Endothelial cell of umbilical vein (primary cell): ENCODE measurements around the gene MBD6. TPM values are rescaled to one million over a fixed set of nuclear protein-coding genes. Genes with fewer than 3 reads are reported as not detected.

ENCODE experiments used
- BruUV-seq: library from RNA; stranded (reverse); fragments of 400-500 nt; replicated peaks from 2 replicates; lab custom pipeline; 2021; lab: Mats Ljungman, UMichigan
- CTCF ChIA-PET: fragments of 300-600, 350-600 bp; sonication (Branson Sonifier 250); formaldehyde crosslinking; loops from one replicate; lab custom pipeline; 2021; ENCODE audit warnings: antibody characterized with exemption, inconsistent platforms; lab: Charles Lee
- POLR2A ChIA-PET: fragments of 300-600, 350-600 bp; sonication (Branson Sonifier 250); formaldehyde crosslinking; loops from one replicate; lab custom pipeline; 2021; ENCODE audit warnings: antibody characterized with exemption, inconsistent platforms; lab: Charles Lee
- DNase-seq: peaks from one replicate; pipeline ENCODE4 v3.0.0-alpha.2; 2011; ENCODE audit warnings: low read depth, low spot score
- FAIRE-seq: peaks from 2 replicates; lab custom pipeline; 2011; peaks lifted over from hg19 to GRCh38; lab: Jason Lieb, UNC
- H2AFZ ChIP-seq: 2 replicates; pipeline ENCODE4 v1.6.0; 2012; ENCODE audit warnings: low read depth, low read length, control low read depth, inconsistent platforms
- H3K27ac ChIP-seq: 2 replicates; pipeline ENCODE4 v1.5.1; 2011; ENCODE audit warnings: low read depth, mild to moderate bottlenecking, control low read depth, low read length, moderate library complexity; ENCODE audit not compliant: insufficient read depth
- H3K27me3 ChIP-seq, 2 experiments: 2 replicates each; pipeline versions ENCODE4 v1.6.0 to v1.6.1; 2011; ENCODE audit warnings: low read length in 2 of 2, mixed read lengths in 1 of 2; ENCODE audit not compliant: control insufficient read depth in 2 of 2, insufficient read depth in 2 of 2
- H3K36me3 ChIP-seq, 2 experiments: 2 replicates in 1 of 2; 3 replicates in 1 of 2; pipeline ENCODE4 v1.5.1; 2011; ENCODE audit warnings: low read length in 2 of 2, mild to moderate bottlenecking in 1 of 2, moderate library complexity in 1 of 2; ENCODE audit not compliant: control insufficient read depth in 2 of 2, insufficient read depth in 2 of 2; ENCODE audit errors: extremely low read depth in 1 of 2
- H3K4me1 ChIP-seq: 3 replicates; pipeline ENCODE4 v1.5.1; 2011; ENCODE audit warnings: mild to moderate bottlenecking, low read length; ENCODE audit not compliant: control insufficient read depth, insufficient read depth; ENCODE audit errors: extremely low read depth
- H3K4me2 ChIP-seq: 2 replicates; pipeline ENCODE4 v1.6.1; 2011; ENCODE audit warnings: low read length, control low read depth, mixed read lengths; ENCODE audit not compliant: insufficient read depth
- H3K4me3 ChIP-seq, 3 experiments: fragments of 200-600 bp in 1 of 3; sonication (generic), shearing (Covaris generic) in 1 of 3; replicated peaks in 1 of 3; 2 replicates each; pipeline ENCODE4 v1.5.1; 2011 to 2016; ENCODE audit warnings: control low read depth in 3 of 3, low read length in 3 of 3, mild to moderate bottlenecking in 2 of 3, inconsistent platforms in 1 of 3, low read depth in 1 of 3, moderate library complexity in 1 of 3; ENCODE audit not compliant: insufficient read depth in 1 of 3
- H3K79me2 ChIP-seq: 2 replicates; pipeline ENCODE4 v1.6.0; 2012; ENCODE audit warnings: low read length, inconsistent platforms; ENCODE audit not compliant: control insufficient read depth, insufficient read depth
- H3K9ac ChIP-seq: replicated peaks from 2 replicates; pipeline ENCODE3; 2011; ENCODE audit warnings: low read length, control low read depth; ENCODE audit not compliant: insufficient read depth; ENCODE audit errors: extremely low read depth
- H3K9me1 ChIP-seq: replicated peaks from 3 replicates; pipeline ENCODE4 v1.6.0; 2011; ENCODE audit warnings: mild to moderate bottlenecking, low read length; ENCODE audit not compliant: control insufficient read depth, insufficient read depth; ENCODE audit errors: extremely low read depth
- H3K9me3 ChIP-seq: replicated peaks from 2 replicates; pipeline ENCODE4 v1.5.1; 2012; ENCODE audit warnings: low read length, inconsistent platforms; ENCODE audit not compliant: control insufficient read depth, insufficient read depth
- H4K20me1 ChIP-seq: replicated peaks from 2 replicates; pipeline ENCODE3; 2011; ENCODE audit warnings: mild to moderate bottlenecking, low read length; ENCODE audit not compliant: control insufficient read depth, insufficient read depth; ENCODE audit errors: extremely low read depth
- EZH2 ChIP-seq: IDR thresholded peaks from 2 replicates; pipeline ENCODE4 v1.6.1; 2012; ENCODE audit warnings: borderline replicate concordance, low read depth, mild to moderate bottlenecking, moderate library complexity, low read length, inconsistent platforms; ENCODE audit not compliant: severe bottlenecking
- FOS ChIP-seq: IDR thresholded peaks from 2 replicates; pipeline ENCODE4 v1.6.1; 2011; ENCODE audit warnings: mild to moderate bottlenecking, low read length, moderate library complexity, borderline replicate concordance; ENCODE audit not compliant: insufficient read depth
- GATA2 ChIP-seq: IDR thresholded peaks from 2 replicates; pipeline ENCODE4 v1.7.0; 2011; ENCODE audit warnings: low read depth, mild to moderate bottlenecking, moderate library complexity, mixed read lengths, low read length; ENCODE audit not compliant: insufficient read length, insufficient read depth
- JUN ChIP-seq: IDR thresholded peaks from 2 replicates; pipeline ENCODE4 v1.6.1; 2011; ENCODE audit warnings: borderline replicate concordance, low read depth; ENCODE audit not compliant: insufficient read length, insufficient read depth
- POLR2AphosphoS5 ChIP-seq: IDR thresholded peaks from 2 replicates; pipeline ENCODE4 v1.6.1; 2012; ENCODE audit warnings: low read depth, mild to moderate bottlenecking, control low read depth, low read length, moderate library complexity; ENCODE audit not compliant: insufficient read depth
- dilution Hi-C: fragments of 300-500 bp; cut with MboI; formaldehyde crosslinking; loops from one replicate; pipeline ENCODE4 v1.15.0; 2019; ENCODE audit warnings: low sequenced_read_pairs; ENCODE audit not compliant: extremely low pct_ligation_motif_present
- intact Hi-C: fragments of 100-400 bp; cut with micrococcal nuclease; formaldehyde crosslinking; loops from one replicate; pipeline ENCODE4 v1.10.0; 2022
- polyA plus RNA-seq, 4 experiments: library from polyadenylated mRNA; depleted of rRNA in 3 of 4; stranded (reverse) in 3 of 4; unstranded in 1 of 4; fragments of >200 nt; gene quantifications; 2 replicates each; pipeline versions ENCODE4 v1.2.1 to v1.2.3, GENCODE V29; 2011 to 2012; ENCODE audit warnings: missing spikeins in 1 of 4
- total RNA-seq: library from RNA; stranded (reverse); gene quantifications from 2 replicates; pipeline ENCODE4 v1.2.3, GENCODE V29; 2021
- TF ChIP-seq, protein P1 (sequence below), 2 donors: IDR thresholded peaks; 1 replicate in 1 of 2; 2 replicates in 1 of 2; pipeline ENCODE4 v1.5.1; 2011; ENCODE audit warnings: low read length in 2 of 2, mild to moderate bottlenecking in 2 of 2, moderate library complexity in 2 of 2, control low read depth in 1 of 2, inconsistent platforms in 1 of 2, low read depth in 1 of 2; ENCODE audit not compliant: insufficient read depth in 1 of 2; ENCODE audit errors: extremely low read depth in 1 of 2
- TF ChIP-seq, protein P2 (sequence below): IDR thresholded peaks from 2 replicates; pipeline ENCODE4 v1.6.1; 2011; ENCODE audit not compliant: insufficient read depth, insufficient read length

Gene MBD6
- total and polyA plus RNA-seq, 2 donors (not counting 3 experiments of a cell fraction or from before 2014, with no cell fraction given), result 10.6 to 95.2 TPM

DNA sequence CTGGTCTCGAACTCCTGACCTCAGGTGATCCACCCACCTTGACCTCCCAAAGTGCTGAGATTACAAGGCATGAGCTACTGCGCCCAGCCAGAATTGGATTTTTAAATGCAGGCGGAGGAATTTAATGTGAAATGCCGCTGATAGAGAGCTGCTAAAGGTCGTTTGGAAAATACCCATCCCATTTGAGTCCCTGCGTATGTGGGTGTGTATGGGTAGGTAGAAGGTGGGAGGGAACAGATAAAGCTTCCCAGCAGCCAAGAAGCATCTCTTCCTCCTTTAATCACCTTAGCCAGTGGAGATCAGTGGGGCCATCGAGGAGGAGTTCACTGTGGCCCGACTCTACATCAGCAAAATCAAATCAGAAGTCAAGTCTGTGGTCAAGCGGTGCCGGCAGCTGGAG is 52.2 kb downstream of the MBD6 start:
- Histone ChIP-seq H3K79me2 (no peaks in the 10 kb centered on the region), H2AFZ (no peak overlapping the region), H4K20me1 (no peaks in the 10 kb centered on the region), H3K27ac (no peak overlapping the region), H3K9me3 (no peaks in the 10 kb centered on the region), H3K4me1 (no peaks in the 10 kb centered on the region), H3K4me3 (no peak overlapping the region), H3K4me2 (no peak overlapping the region), H3K27me3 (peaks cover 6% of the 10 kb centered on the region in 2 experiments), H3K36me3 (no peaks in the 10 kb centered on the region), H3K9ac (no peak overlapping the region), H3K9me1 (no peaks in the 10 kb centered on the region)
- ChIA-PET CTCF (interaction anchor here (1.3 to 2.6 kb wide), 3 partner anchors 10 to 63 kb away, joined by 4 to 21 read pairs (median 7); partner anchors contain the start of gene B4GALNT1), POLR2A (no interaction called here)
- dilution Hi-C loops (no loop called here), intact Hi-C loops (no loop called here)
- BruUV-seq, result no TSS peak
- FAIRE-seq (no peak), DNase-seq (no peak)
- TF ChIP-seq FOS, result no peak

DNA sequence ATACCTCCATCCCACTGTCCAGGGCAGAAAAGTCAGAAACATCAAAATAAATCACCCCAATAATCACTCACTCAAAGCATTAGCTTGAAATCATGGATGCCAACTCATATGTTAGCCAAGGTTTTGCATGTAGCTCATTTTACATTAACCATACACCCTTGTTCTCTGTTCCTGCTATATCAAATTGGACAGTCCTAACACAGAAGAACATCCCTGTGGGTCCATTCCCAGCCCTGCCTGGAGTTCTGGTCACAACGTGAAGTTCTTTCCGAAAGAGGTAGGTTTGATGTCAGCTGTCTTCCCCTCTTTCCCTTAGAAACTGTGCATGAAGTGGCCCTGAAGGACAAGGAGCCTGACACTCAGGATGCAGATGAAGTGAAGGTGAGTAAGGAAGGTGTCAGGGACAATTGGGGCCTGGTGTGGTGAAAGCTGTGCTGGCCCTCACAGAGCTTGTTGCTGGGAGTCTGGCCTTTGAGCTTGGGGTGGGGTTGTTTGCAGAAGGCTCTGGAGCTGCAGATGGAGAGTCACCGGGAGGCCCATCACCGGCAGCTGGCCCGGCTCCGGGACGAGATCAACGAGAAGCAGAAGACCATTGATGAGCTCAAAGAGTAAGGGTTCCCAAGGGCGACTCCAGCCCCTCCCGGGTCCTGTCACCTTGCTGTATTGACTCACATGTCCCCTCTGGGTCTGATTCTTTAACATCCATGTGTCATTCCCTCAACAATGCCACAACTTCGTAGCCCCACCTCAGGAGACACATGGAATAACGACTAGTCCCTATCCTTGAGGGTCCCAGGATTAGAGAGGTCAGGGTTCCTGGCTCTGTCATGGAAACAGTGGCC is 53.4 kb downstream of the MBD6 start:
- no peaks in the 10 kb centered on the region for H3K79me2 ChIP-seq
- H4K20me1 ChIP-seq, result no peaks in the 10 kb centered on the region
- FAIRE-seq (no peak), DNase-seq (no peak)
- H3K27me3 ChIP-seq, result peaks cover 6% of the 10 kb centered on the region in 2 experiments
- H3K27ac ChIP-seq, result no peak overlapping the region
- intact Hi-C loops, result no loop called here
- no peak overlapping the region for H3K4me3 ChIP-seq
- ChIA-PET CTCF (interaction anchor here (0.6 to 2.6 kb wide), 5 partner anchors 8 to 62 kb away, joined by 3 to 21 read pairs (median 4); partner anchors contain the start of gene B4GALNT1), POLR2A (no interaction called here)
- H3K4me2 ChIP-seq, result no peak overlapping the region
- no peaks in the 10 kb centered on the region for H3K9me3 ChIP-seq
- no peak overlapping the region for H2AFZ ChIP-seq
- no peaks in the 10 kb centered on the region for H3K4me1 ChIP-seq
- no TSS peak for BruUV-seq
- no peak overlapping the region for H3K9ac ChIP-seq
- no peaks in the 10 kb centered on the region for H3K9me1 ChIP-seq
- dilution Hi-C loops, result no loop called here
- no peaks in the 10 kb centered on the region for H3K36me3 ChIP-seq
- TF ChIP-seq FOS (no peak), EZH2 (no peak), POLR2AphosphoS5 (no peak), GATA2 (no peak), JUN (no peak)
- TF ChIP-seq, protein P1, sequence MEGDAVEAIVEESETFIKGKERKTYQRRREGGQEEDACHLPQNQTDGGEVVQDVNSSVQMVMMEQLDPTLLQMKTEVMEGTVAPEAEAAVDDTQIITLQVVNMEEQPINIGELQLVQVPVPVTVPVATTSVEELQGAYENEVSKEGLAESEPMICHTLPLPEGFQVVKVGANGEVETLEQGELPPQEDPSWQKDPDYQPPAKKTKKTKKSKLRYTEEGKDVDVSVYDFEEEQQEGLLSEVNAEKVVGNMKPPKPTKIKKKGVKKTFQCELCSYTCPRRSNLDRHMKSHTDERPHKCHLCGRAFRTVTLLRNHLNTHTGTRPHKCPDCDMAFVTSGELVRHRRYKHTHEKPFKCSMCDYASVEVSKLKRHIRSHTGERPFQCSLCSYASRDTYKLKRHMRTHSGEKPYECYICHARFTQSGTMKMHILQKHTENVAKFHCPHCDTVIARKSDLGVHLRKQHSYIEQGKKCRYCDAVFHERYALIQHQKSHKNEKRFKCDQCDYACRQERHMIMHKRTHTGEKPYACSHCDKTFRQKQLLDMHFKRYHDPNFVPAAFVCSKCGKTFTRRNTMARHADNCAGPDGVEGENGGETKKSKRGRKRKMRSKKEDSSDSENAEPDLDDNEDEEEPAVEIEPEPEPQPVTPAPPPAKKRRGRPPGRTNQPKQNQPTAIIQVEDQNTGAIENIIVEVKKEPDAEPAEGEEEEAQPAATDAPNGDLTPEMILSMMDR (IDR thresholded peaks at IDR 0.05; ENCODE audit: extremely low read depth in 1 of 2, insufficient read depth in 1 of 2, low read depth in 1 of 2, low read length in 2 of 2), result no peak
- TF ChIP-seq, protein P2, sequence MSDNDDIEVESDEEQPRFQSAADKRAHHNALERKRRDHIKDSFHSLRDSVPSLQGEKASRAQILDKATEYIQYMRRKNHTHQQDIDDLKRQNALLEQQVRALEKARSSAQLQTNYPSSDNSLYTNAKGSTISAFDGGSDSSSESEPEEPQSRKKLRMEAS, result no peak
